ENCODE data around the gene TMA7.
A peak's percentile ranks its signal among the peaks of the same experiment; 100 is the strongest.

- no peak for TF ChIP-seq CTCF (IDR thresholded peaks at IDR 0.05 in 2 of 3, conservative IDR thresholded peaks at IDR 0.05 in 1 of 3; ENCODE audit: control insufficient read depth in 2 of 3, extremely low read depth in 1 of 3, insufficient read depth in 1 of 3, low read depth in 3 of 3, low read length in 3 of 3)
- TF ChIP-seq POLR2A (IDR thresholded peaks at IDR 0.05; ENCODE audit: low read depth, low read length) = peak; percentile 75
- no peak for TF ChIP-seq FOXK2 (IDR thresholded peaks at IDR 0.05)
- TF ChIP-seq ZNF24 (IDR thresholded peaks at IDR 0.05) = no peak
- TF ChIP-seq NFIC (IDR thresholded peaks at IDR 0.05; ENCODE audit: low read depth, low read length) = no peak
- no peak for TF ChIP-seq IRF3 (IDR thresholded peaks at IDR 0.05)
- TF ChIP-seq CHD2 (IDR thresholded peaks at IDR 0.05; ENCODE audit: borderline replicate concordance, low read depth, low read length) = no peak
- no peak for TF ChIP-seq EP300 (IDR thresholded peaks at IDR 0.05; ENCODE audit: borderline replicate concordance in 1 of 2, control insufficient read depth in 1 of 2, low read depth in 2 of 2, low read length in 2 of 2)
- no peak for TF ChIP-seq EZH2 (IDR thresholded peaks at IDR 0.05; ENCODE audit: borderline replicate concordance, control insufficient read depth, low read depth, low read length)
- no peak for TF ChIP-seq CHD1 (IDR thresholded peaks at IDR 0.05; ENCODE audit: low read depth, low read length)
These were observed 27.0 kb downstream of the TMA7 start for GRCh38 chr3:48467110-48467454.

Measured in GM12878 (cell line).